Measurements from ENCODE around the gene ICAM5.
"Not testable (repeated sequence)": the region's sequence is repeated elsewhere in the genome, so short reads cannot be mapped to it uniquely, and the experiment has no call there.

ICAM5 gene

GRCh38 chr19:10336725-10337124 is 47.0 kb downstream of the ICAM5 start:
- not testable (repeated sequence) for H3K4me3 ChIP-seq (ENCODE audit: low read depth, low read length)

GRCh38 chr19:10338940-10339339 is 49.2 kb downstream of the ICAM5 start:
- no peak overlapping the region for H3K4me3 ChIP-seq (ENCODE audit: low read depth, low read length)

GRCh38 chr19:10339380-10339960 is 49.7 kb downstream of the ICAM5 start, which contains the start of gene ICAM3:
Gene ICAM3 (minus strand): TSS chr19:10339624. CDS start chr19:10339614, 10 bp downstream.
- H3K4me3 ChIP-seq (ENCODE audit: low read depth, low read length) = no peak within 1 kb of the TSS

- no peak overlapping the region for H3K4me3 ChIP-seq (ENCODE audit: low read depth, low read length)
Measured at GRCh38 chr19:10339977-10340376, 50.2 kb downstream of the ICAM5 start.

- H3K4me3 ChIP-seq (ENCODE audit: low read depth, low read length) = no peak overlapping the region
Measured at GRCh38 chr19:10343495-10343894, 53.7 kb downstream of the ICAM5 start.

- H3K4me3 ChIP-seq (ENCODE audit: low read depth, low read length) = no peak overlapping the region
Measured at GRCh38 chr19:10344780-10345179, 55.0 kb downstream of the ICAM5 start.

All from iPS-11a (cell line).